T-helper 2 cell treated with Interferon-gamma antibody and Interleukin-4, amounts not matched to agents 5 μg/mL and 100 μg/mL, for 36 hours (primary cell): Measurements from ENCODE around the gene FHOD3.

Source experiments
- DNase-seq: peaks from one replicate; pipeline ENCODE4 v3.0.0; 2021; ENCODE audit warnings: low spot score
- H3K27ac Mint-ChIP-seq: one replicate; pipeline ENCODE4 v1.8.0; 2021; ENCODE audit warnings: mild to moderate bottlenecking, mixed read lengths
- H3K27me3 Mint-ChIP-seq: one replicate; pipeline ENCODE4 v1.8.0; 2021; ENCODE audit warnings: low read depth, mixed read lengths
- H3K36me3 Mint-ChIP-seq: one replicate; pipeline ENCODE4 v1.8.0; 2021; ENCODE audit warnings: low read depth, mixed read lengths
- H3K4me1 Mint-ChIP-seq: one replicate; pipeline ENCODE4 v1.8.0; 2021; ENCODE audit warnings: low read depth, mixed read lengths
- H3K4me3 Mint-ChIP-seq: one replicate; pipeline ENCODE4 v1.8.0; 2022; ENCODE audit warnings: mild to moderate bottlenecking, moderate library complexity, mixed read lengths
- H3K9me3 Mint-ChIP-seq: one replicate; pipeline ENCODE4 v1.8.0; 2021; ENCODE audit warnings: mixed read lengths

FHOD3 gene

GRCh38 chr18:36415171-36415570, 117.7 kb downstream of the FHOD3 start:
- Mint-ChIP-seq H3K27ac (no peak overlapping the region), H3K27me3 (no peaks in the 10 kb centered on the region), H3K4me3 (no peak overlapping the region), H3K36me3 (no peaks in the 10 kb centered on the region), H3K4me1 (no peaks in the 10 kb centered on the region), H3K9me3 (no peaks in the 10 kb centered on the region)
- DNase-seq, result no peak

DNA sequence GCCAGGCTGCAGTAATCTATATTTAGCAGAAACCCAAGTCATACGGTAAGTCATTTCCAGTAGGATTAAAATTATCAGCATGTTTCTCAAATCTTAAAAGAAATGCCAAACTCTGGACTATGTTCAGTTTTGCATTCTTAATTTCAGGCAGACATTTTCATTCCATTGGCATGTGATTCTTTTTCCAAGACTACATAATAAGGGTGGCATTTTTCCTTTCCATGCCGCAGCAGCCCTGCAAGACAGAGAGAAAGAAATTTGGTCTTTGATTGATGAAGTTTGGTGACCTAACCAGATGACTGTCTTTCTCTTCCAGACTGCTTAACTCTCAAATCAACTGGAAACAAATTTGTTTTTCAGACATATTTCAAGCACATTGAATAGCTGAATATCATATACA, 118.1 kb downstream of the FHOD3 start:
- H3K27ac Mint-ChIP-seq, result no peak overlapping the region
- no peaks in the 10 kb centered on the region for H3K36me3 Mint-ChIP-seq
- no peak overlapping the region for H3K4me3 Mint-ChIP-seq
- H3K4me1 Mint-ChIP-seq, result no peaks in the 10 kb centered on the region
- no peak for DNase-seq
- no peaks in the 10 kb centered on the region for H3K9me3 Mint-ChIP-seq
- no peaks in the 10 kb centered on the region for H3K27me3 Mint-ChIP-seq

DNA sequence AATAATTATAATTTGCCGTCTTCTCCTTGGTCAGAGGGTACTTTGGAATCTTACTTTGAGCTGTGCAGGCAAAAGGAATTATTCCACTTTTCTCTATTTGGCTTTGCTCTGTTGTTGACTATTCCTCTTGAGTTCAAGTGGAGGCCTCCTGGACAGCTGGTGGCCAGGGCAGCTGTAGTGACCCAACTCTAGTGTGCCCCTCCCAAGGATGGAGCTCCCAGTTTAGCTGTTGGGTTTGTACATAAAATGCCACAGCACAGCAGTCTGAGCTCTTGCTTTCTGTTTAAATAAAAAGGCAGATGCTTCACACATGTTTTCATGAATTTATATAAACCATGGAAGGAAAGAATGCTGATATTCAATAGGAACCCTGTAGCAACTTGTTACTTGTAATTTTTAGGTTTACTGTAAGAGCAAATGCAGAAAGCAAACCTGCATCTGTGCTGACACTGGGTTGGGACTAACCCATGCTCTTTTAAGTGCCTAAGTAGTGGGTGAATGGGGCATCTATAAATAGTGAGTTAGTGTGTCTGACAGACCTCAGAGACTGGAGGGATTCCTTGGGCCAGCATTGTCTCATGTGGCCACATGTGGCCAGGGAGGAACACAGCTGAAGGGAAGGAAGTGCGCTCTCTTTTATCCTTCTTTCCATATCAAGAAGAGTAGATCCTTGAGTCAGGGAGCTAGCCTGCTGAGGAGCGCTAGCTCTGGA, 121.8 kb downstream of the FHOD3 start:
- Mint-ChIP-seq H3K27me3 (peaks cover 2% of the 10 kb centered on the region), H3K27ac (no peak overlapping the region), H3K36me3 (no peaks in the 10 kb centered on the region), H3K4me1 (no peaks in the 10 kb centered on the region), H3K4me3 (no peak overlapping the region), H3K9me3 (no peaks in the 10 kb centered on the region)
- DNase-seq, result no peak

- Mint-ChIP-seq H3K4me1 (no peaks in the 10 kb centered on the region), H3K9me3 (no peaks in the 10 kb centered on the region), H3K27me3 (peaks cover 2% of the 10 kb centered on the region), H3K36me3 (no peaks in the 10 kb centered on the region), H3K27ac (no peak overlapping the region), H3K4me3 (no peak overlapping the region)
- peak; percentile 7 for DNase-seq
Observed at GRCh38 chr18:36419900-36420531, 122.5 kb downstream of the FHOD3 start.

- H3K27me3 Mint-ChIP-seq, result peaks cover 2% of the 10 kb centered on the region
- H3K36me3 Mint-ChIP-seq, result no peaks in the 10 kb centered on the region
- no peak for DNase-seq
- no peaks in the 10 kb centered on the region for H3K9me3 Mint-ChIP-seq
- no peak overlapping the region for H3K27ac Mint-ChIP-seq
- H3K4me3 Mint-ChIP-seq, result no peak overlapping the region
- H3K4me1 Mint-ChIP-seq, result no peaks in the 10 kb centered on the region
Observed at GRCh38 chr18:36420826-36421225, 123.3 kb downstream of the FHOD3 start.

GRCh38 chr18:36424741-36425142, 127.2 kb downstream of the FHOD3 start:
- H3K4me1 Mint-ChIP-seq, result no peaks in the 10 kb centered on the region
- peaks cover 2% of the 10 kb centered on the region for H3K27me3 Mint-ChIP-seq
- H3K4me3 Mint-ChIP-seq, result no peak overlapping the region
- no peak for DNase-seq
- no peak overlapping the region for H3K27ac Mint-ChIP-seq
- H3K36me3 Mint-ChIP-seq, result no peaks in the 10 kb centered on the region
- H3K9me3 Mint-ChIP-seq, result no peaks in the 10 kb centered on the region

DNA sequence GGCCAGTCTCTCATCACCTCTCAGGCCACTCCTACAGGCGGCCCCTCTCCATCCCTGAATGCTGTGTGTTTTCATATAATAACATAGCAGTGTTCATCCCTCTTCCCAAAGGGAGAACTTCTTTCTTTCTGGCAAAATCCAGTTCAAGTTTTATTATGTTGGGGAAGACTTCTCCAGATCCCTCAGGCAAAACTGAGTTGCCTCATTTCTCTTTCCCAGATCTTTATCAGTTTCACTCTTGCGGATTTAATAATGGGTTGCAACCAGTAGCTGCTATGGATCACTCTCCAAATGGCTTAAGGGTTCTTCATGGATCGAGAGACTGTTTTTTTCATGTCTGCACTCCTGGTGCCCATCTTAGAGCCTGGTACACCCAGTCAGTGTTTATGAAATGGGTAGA, 129.9 kb downstream of the FHOD3 start:
- H3K36me3 Mint-ChIP-seq, result no peaks in the 10 kb centered on the region
- no peak overlapping the region for H3K27ac Mint-ChIP-seq
- no peak overlapping the region for H3K4me3 Mint-ChIP-seq
- H3K4me1 Mint-ChIP-seq, result no peaks in the 10 kb centered on the region
- H3K9me3 Mint-ChIP-seq, result no peaks in the 10 kb centered on the region
- DNase-seq, result no peak
- no peaks in the 10 kb centered on the region for H3K27me3 Mint-ChIP-seq

- no peaks in the 10 kb centered on the region for H3K27me3 Mint-ChIP-seq
- H3K4me1 Mint-ChIP-seq, result no peaks in the 10 kb centered on the region
- no peaks in the 10 kb centered on the region for H3K9me3 Mint-ChIP-seq
- no peaks in the 10 kb centered on the region for H3K36me3 Mint-ChIP-seq
- no peak overlapping the region for H3K27ac Mint-ChIP-seq
- H3K4me3 Mint-ChIP-seq, result no peak overlapping the region
- no peak for DNase-seq
Observed at GRCh38 chr18:36427831-36428230, 130.3 kb downstream of the FHOD3 start.

DNA sequence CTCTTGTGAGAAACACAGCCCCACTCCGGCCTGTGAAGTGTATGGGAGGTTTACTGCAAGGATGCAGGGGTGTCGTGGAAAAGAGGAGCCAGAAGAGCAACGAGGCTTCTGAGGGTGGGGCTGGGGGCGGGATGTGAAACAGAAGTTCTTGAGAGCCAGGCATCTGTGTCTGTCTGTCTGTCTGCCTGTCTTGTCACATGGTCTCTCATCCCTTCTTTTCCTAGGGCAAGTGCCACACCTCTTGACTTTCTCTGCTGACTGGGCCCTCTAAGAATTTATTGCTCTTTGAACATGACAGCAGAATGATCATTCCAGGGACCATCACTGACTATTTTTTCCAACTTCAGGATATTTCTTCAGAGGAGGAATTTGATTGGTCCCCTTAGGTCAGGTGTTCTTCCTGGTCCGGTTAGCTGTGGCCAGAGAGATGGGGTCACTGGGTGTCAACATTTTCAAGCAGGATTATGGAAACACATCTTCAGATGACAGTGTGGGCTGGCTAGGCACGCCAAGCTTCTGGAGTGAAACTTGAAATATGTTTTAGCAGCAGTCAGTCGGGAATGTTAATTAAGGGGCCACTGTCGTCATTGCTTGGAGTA, 131.0 kb downstream of the FHOD3 start:
- H3K27ac Mint-ChIP-seq, result no peak overlapping the region
- H3K4me3 Mint-ChIP-seq, result no peak overlapping the region
- H3K27me3 Mint-ChIP-seq, result no peaks in the 10 kb centered on the region
- H3K36me3 Mint-ChIP-seq, result no peaks in the 10 kb centered on the region
- H3K4me1 Mint-ChIP-seq, result no peaks in the 10 kb centered on the region
- no peaks in the 10 kb centered on the region for H3K9me3 Mint-ChIP-seq
- no peak for DNase-seq

DNA sequence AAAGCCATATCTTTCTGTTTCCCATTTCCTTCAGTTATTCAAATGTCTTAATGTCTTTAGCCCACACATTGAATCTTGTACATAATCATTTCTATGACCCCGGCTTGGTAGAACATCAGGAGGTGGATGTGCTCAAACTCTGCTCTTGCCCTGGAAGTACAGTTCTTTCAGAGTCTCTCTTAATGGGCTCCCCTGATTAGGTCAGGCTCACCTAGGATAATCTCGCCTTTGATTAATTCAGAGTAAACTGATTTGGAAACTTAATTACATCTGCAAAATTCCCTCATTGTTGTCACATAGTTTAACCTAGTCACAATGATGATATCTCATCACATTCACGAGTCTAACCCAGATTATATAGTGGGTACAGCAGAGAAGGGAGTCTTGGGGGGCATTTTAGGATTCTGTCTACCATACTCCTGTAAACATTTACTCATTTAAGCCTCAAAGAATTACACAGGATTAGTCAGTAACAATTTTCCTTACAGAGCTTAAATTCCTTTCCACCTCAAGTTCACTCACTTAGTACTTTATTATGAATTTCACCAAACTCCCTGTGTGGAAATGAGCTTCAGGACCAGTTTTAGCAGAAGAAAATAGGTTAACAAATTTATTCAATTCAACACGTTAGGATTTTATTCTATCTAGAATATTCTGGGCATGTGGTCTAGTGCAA, 135.5 kb downstream of the FHOD3 start:
- Mint-ChIP-seq H3K27me3 (no peaks in the 10 kb centered on the region), H3K4me3 (no peak overlapping the region), H3K27ac (no peak overlapping the region), H3K9me3 (no peaks in the 10 kb centered on the region), H3K36me3 (no peaks in the 10 kb centered on the region), H3K4me1 (no peaks in the 10 kb centered on the region)
- DNase-seq, result no peak

- no peaks in the 10 kb centered on the region for H3K27me3 Mint-ChIP-seq
- DNase-seq, result no peak
- no peak overlapping the region for H3K4me3 Mint-ChIP-seq
- no peaks in the 10 kb centered on the region for H3K36me3 Mint-ChIP-seq
- H3K9me3 Mint-ChIP-seq, result no peaks in the 10 kb centered on the region
- no peaks in the 10 kb centered on the region for H3K4me1 Mint-ChIP-seq
- no peak overlapping the region for H3K27ac Mint-ChIP-seq
Observed at GRCh38 chr18:36436387-36436786, 138.9 kb downstream of the FHOD3 start.

DNA sequence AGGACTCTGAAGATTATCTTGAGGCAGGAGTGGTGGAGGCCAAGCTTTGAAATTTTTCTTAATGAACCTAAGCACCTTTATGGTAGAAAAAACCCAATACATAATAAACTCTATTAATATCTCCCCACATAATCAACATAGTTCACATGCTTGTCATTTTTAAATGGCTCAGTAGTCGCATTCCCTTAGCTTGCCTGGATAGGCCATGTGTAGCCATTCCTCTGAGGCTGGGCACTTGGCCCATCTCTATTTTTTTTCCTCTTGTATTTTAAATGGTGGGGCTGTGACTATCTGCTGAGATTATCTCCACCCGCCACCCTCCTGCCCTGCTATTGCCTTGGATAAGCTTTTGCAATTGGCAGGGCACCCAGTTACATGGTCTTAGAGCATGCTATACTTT, 143.1 kb downstream of the FHOD3 start:
- Mint-ChIP-seq H3K36me3 (no peaks in the 10 kb centered on the region), H3K4me3 (no peak overlapping the region), H3K27ac (no peak overlapping the region)

DNA sequence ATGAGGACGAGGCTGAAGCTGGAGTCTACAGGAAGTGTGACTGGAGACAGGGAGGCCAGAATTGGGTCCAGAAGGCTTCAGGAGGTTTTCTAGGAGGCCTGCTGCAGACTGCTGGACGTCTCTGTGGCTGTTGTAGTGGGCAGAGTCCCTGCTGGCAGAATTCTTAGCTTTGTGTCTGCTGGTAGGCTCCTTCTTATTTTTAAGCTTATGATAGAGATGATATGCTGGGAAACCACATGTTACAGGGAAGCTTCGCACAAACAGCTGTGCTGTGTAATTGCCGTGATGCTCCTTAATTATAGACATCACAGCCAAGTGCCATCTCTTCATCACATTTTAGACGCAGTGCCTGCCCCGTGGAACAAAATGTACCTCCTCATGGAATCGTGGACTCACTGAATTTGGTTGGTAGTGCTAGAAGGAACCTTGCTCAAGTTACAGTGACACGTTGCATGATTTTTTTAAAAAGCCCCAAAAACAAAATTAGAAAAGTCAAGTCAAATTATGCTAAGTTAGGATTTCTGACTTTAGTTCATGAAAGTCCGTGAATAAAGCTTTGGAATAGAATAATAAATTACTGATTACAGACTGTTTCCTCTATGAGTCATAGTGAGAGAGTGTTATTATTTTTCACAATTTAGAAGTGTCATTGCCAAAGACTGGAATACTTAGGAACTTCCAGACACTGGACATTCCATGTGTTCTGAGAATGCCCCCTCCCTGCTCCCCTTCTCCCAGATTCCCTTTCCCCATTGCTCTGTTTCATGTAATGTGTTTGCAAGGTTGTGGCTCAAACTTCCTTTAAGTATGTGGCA, 144.1 kb downstream of the FHOD3 start:
- no peaks in the 10 kb centered on the region for H3K9me3 Mint-ChIP-seq
- peaks cover 2% of the 10 kb centered on the region for H3K27me3 Mint-ChIP-seq
- DNase-seq, result no peak
- H3K4me3 Mint-ChIP-seq, result no peak overlapping the region
- H3K27ac Mint-ChIP-seq, result no peak overlapping the region
- no peaks in the 10 kb centered on the region for H3K36me3 Mint-ChIP-seq
- H3K4me1 Mint-ChIP-seq, result no peaks in the 10 kb centered on the region

More for the DNA sequence above, 143.1 kb downstream of the FHOD3 start:
- DNase-seq, result no peak
- Mint-ChIP-seq H3K9me3 (no peaks in the 10 kb centered on the region), H3K4me1 (no peaks in the 10 kb centered on the region), H3K27me3 (peaks cover 2% of the 10 kb centered on the region)
